K562 (cell line): ENCODE data around the gene PPIP5K2. TPM values are rescaled to one million over a fixed set of nuclear protein-coding genes. Genes with fewer than 3 reads are reported as not detected.

Experiments used
- ATAC-seq: fragments of 200-7000 bp; cut with Tn5 transposase; 3 replicates; pipeline ENCODE4 v1.9.1; 2020; ENCODE audit warnings: moderate library complexity
- BruUV-seq: library from RNA; stranded (reverse); fragments of 400-500 nt; replicated peaks from 2 replicates; lab custom pipeline; 2021; lab: Mats Ljungman, UMichigan
- CTCF ChIA-PET: fragments of 300-600 bp; formaldehyde crosslinking; extraction: SDS; loops from one replicate; lab custom pipeline; 2021; ENCODE audit warnings: low intra/inter-chr PET ratio; lab: Yijun Ruan, JAX
- POLR2A ChIA-PET: fragments of 300-600, 350-650 bp; sonication (Branson Sonifier 250); formaldehyde crosslinking; extraction: SDS; loops from one replicate; lab custom pipeline; 2021; ENCODE audit warnings: antibody characterized with exemption, inconsistent platforms; lab: Yijun Ruan, JAX
- DNase-seq, 4 experiments: peaks; one replicate each; pipeline versions ENCODE4 v3.0.0 to v3.0.0-alpha.2; 2011 to 2018; ENCODE audit warnings: low spot score in 3 of 4, mixed read lengths in 3 of 4; ENCODE audit errors: extremely low read depth in 1 of 4
- FAIRE-seq: peaks from 2 replicates; lab custom pipeline; 2011; peaks lifted over from hg19 to GRCh38; lab: Jason Lieb, UNC
- H2AFZ ChIP-seq: 2 replicates; pipeline ENCODE4 v1.6.0; 2011; ENCODE audit warnings: low read depth, low read length, control low read depth, inconsistent platforms
- H3K27ac ChIP-seq: fragments of 200-600 bp; 3 replicates; pipeline ENCODE4 v1.8.0; 2011; ENCODE audit warnings: low read depth, mild to moderate bottlenecking, control low read depth, inconsistent platforms, low read length, moderate library complexity, mixed read lengths; ENCODE audit errors: extremely low read depth
- H3K27me3 ChIP-seq, 2 experiments: fragments of 300-600 bp in 1 of 2; 2 replicates in 1 of 2; 3 replicates in 1 of 2; pipeline versions ENCODE4 v1.6.0 to v1.8.0; 2011; ENCODE audit warnings: inconsistent platforms in 2 of 2, low read length in 2 of 2, mild to moderate bottlenecking in 1 of 2, mixed read lengths in 1 of 2, moderate library complexity in 1 of 2; ENCODE audit not compliant: control insufficient read depth in 2 of 2, insufficient read depth in 2 of 2
- H3K36me3 ChIP-seq: fragments of 300-600 bp; 3 replicates; pipeline ENCODE4 v1.8.0; 2011; ENCODE audit warnings: mild to moderate bottlenecking, low read length, inconsistent platforms; ENCODE audit not compliant: control insufficient read depth, insufficient read depth
- H3K4me1 ChIP-seq, 2 experiments: fragments of 200-600 bp in 1 of 2; replicated peaks in 1 of 2; 2 replicates in 1 of 2; 3 replicates in 1 of 2; pipeline versions ENCODE4 v1.5.1 to v1.8.0; 2011; ENCODE audit warnings: inconsistent platforms in 2 of 2, low read length in 2 of 2, mild to moderate bottlenecking in 1 of 2, mixed read lengths in 1 of 2, moderate library complexity in 1 of 2; ENCODE audit not compliant: control insufficient read depth in 2 of 2, insufficient read depth in 2 of 2
- H3K4me2 ChIP-seq: 2 replicates; pipeline ENCODE4 v1.6.1; 2011; ENCODE audit warnings: low read length, control low read depth, inconsistent platforms, mixed read lengths; ENCODE audit not compliant: insufficient read depth
- H3K4me3 ChIP-seq: fragments of 200-600 bp; sonication (generic), shearing (Covaris generic); 2 replicates; pipeline ENCODE4 v1.5.1; 2016; ENCODE audit warnings: control low read depth, inconsistent platforms
- H3K79me2 ChIP-seq: fragments of 200-600 bp; 3 replicates; pipeline ENCODE4 v1.8.0; 2011; ENCODE audit warnings: low read length, inconsistent platforms; ENCODE audit not compliant: control insufficient read depth, insufficient read depth
- H3K9ac ChIP-seq, 2 experiments: 2 replicates each; pipeline versions ENCODE4 v1.6.0 to v1.6.1; 2011; ENCODE audit warnings: low read depth in 2 of 2, low read length in 2 of 2, control low read depth in 1 of 2, inconsistent platforms in 1 of 2, mild to moderate bottlenecking in 1 of 2, mixed read lengths in 1 of 2; ENCODE audit not compliant: insufficient read depth in 1 of 2
- H3K9me1 ChIP-seq: one replicate; pipeline ENCODE4 v1.6.0; 2011; ENCODE audit warnings: inconsistent platforms, mild to moderate bottlenecking, low read length, moderate library complexity; ENCODE audit not compliant: control insufficient read depth, insufficient read depth
- H3K9me3 ChIP-seq: replicated peaks from 2 replicates; pipeline ENCODE4 v1.5.1; 2011; ENCODE audit warnings: low read depth, low read length, inconsistent platforms; ENCODE audit not compliant: control insufficient read depth, insufficient read depth
- H4K20me1 ChIP-seq: replicated peaks from 2 replicates; pipeline ENCODE4 v1.6.1; 2011; ENCODE audit warnings: low read length, inconsistent platforms, mixed read lengths; ENCODE audit not compliant: control insufficient read depth, insufficient read depth
- ATF6 ChIP-seq: sonication (generic); formaldehyde crosslinking; IDR thresholded peaks from 2 replicates; pipeline ENCODE4 v1.4.0; 2020; ENCODE audit warnings: mild to moderate bottlenecking, missing genetic modification reagents
- ETV1 ChIP-seq: fragments of 450-650 bp; conservative IDR thresholded peaks from 2 replicates; pipeline ENCODE4 v1.6.1; 2016; ENCODE audit warnings: missing genetic modification characterization, control low read depth, low read depth, missing compliant biosample characterization
- FOXP1 ChIP-seq: sonication (generic); formaldehyde crosslinking; IDR thresholded peaks from 2 replicates; pipeline ENCODE4 v1.8.0; 2022; ENCODE audit warnings: mild to moderate bottlenecking, missing genetic modification reagents
- HMGN3 ChIP-seq: IDR thresholded peaks from 2 replicates; pipeline ENCODE4 v1.6.1; 2011; ENCODE audit warnings: borderline replicate concordance, low read depth, mild to moderate bottlenecking, mixed read lengths, low read length; ENCODE audit not compliant: insufficient read length; ENCODE audit errors: extremely low read depth
- NFATC3 ChIP-seq: fragments of 450-650 bp; IDR thresholded peaks from 2 replicates; pipeline ENCODE4 v1.6.1; 2017; ENCODE audit warnings: mild to moderate bottlenecking
- PCBP1 ChIP-seq: fragments of 200-400 bp; formaldehyde crosslinking; IDR thresholded peaks from 2 replicates; pipeline ENCODE4 v1.6.1; 2018; ENCODE audit warnings: mild to moderate bottlenecking, low read depth, low read length; ENCODE audit not compliant: poor library complexity, severe bottlenecking
- TFAM ChIP-seq: fragments of 250-450 bp; sonication (Bioruptor Pico); conservative IDR thresholded peaks from 2 replicates; pipeline ENCODE4 v1.5.0; 2021; ENCODE audit warnings: mild to moderate bottlenecking, moderate library complexity
- ZNF165 ChIP-seq: fragments of 250-450 bp; sonication (Bioruptor Pico); IDR thresholded peaks from 2 replicates; pipeline ENCODE4 v1.4.0; 2020; ENCODE audit warnings: borderline replicate concordance
- ZNF24 ChIP-seq: fragments of 450-650 bp; IDR thresholded peaks from 2 replicates; pipeline ENCODE4 v1.6.1; 2016
- WGBS: fragments of 100-300 bp; shearing (Covaris generic); methylation state at CpG from one replicate; pipeline ENCODE4 v1.1.6; 2016; ENCODE audit warnings: low coverage, mixed read lengths; ENCODE audit not compliant: insufficient coverage; ENCODE audit errors: missing lambda C conversion rate; 5-methylcytosine and 5-hydroxymethylcytosine counted together
- in situ Hi-C: fragments of 300-500 bp; cut with MboI; formaldehyde crosslinking; loops from 4 replicates; pipeline ENCODE4 v1.15.0; 2018; ENCODE audit warnings: inconsistent platforms, mixed read lengths
- intact Hi-C: fragments of 100-400 bp; cut with micrococcal nuclease; formaldehyde crosslinking; loops from 2 replicates; pipeline ENCODE4 v1.14.2; 2022
- polyA plus RNA-seq, 8 experiments: library from polyadenylated mRNA; depleted of rRNA in 4 of 8; stranded (reverse) in 5 of 8; unstranded in 3 of 8; fragments of >200 nt; fragmentation: Nextera tagmentation in 2 of 8; fragmentation: Illumina TruSeq in 1 of 8; extraction: Ambion mirVana in 2 of 8; extraction: Trizol in 1 of 8; gene quantifications; 2 replicates each; pipeline versions ENCODE4 v1.2.1 to v1.2.3, GENCODE V29; 2011 to 2014; ENCODE audit warnings: inconsistent platforms in 1 of 8, missing spikeins in 1 of 8
- total RNA-seq, 7 experiments: library from RNA; depleted of rRNA in 6 of 7; stranded (reverse); fragments of >200 nt in 6 of 7; fragmentation: Illumina TruSeq in 2 of 7; extraction: Trizol in 2 of 7; gene quantifications; 2 replicates each; pipeline versions ENCODE4 v1.2.1 to v1.2.3, GENCODE V29; 2011 to 2021; ENCODE audit warnings: low replicate concordance in 1 of 7
- TF ChIP-seq, protein P1 (sequence below): fragments of 250-450 bp; sonication (Bioruptor Pico); IDR thresholded peaks from 2 replicates; pipeline ENCODE4 v1.5.0; 2021

The PPIP5K2 gene
- total and polyA plus RNA-seq, 9 of the 15 experiments (the other 6 are each of a cell fraction or from before 2014, with no cell fraction given), result 39.4 to 150 (median 99.1) TPM

- FAIRE-seq, result no peak
- POLR2A ChIA-PET, result interaction anchor here (0.6 kb wide), 1 partner anchor 42 kb away, joined by 3 read pairs; no protein-coding TSS in a partner anchor
- WGBS, result 3% methylated on average over 4 of the region's 4 CpGs
- peaks cover 0 to 4% of the 10 kb centered on the region in 2 experiments; a peak in 2 of 5 replicates for H3K27me3 ChIP-seq
- in situ Hi-C loops (loop anchor here (5.0 kb wide), 1 partner anchor 238 kb away; no protein-coding TSS in a partner anchor), intact Hi-C loops (loop anchor here (10.0 kb wide), 1 partner anchor 100 kb away; no protein-coding TSS in a partner anchor)
- H2AFZ ChIP-seq, result no peak overlapping the region
- DNase-seq, result no peak
- no peaks in the 10 kb centered on the region for H3K9me1 ChIP-seq
- no peaks in the 10 kb centered on the region for H3K36me3 ChIP-seq
- no peak for TF ChIP-seq FOXP1
- no peak for TF ChIP-seq NFATC3
- TF ChIP-seq, protein P1, sequence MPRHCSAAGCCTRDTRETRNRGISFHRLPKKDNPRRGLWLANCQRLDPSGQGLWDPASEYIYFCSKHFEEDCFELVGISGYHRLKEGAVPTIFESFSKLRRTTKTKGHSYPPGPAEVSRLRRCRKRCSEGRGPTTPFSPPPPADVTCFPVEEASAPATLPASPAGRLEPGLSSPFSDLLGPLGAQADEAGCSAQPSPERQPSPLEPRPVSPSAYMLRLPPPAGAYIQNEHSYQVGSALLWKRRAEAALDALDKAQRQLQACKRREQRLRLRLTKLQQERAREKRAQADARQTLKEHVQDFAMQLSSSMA (CRISPR knock-in tag), result no peak
- no peak for TF ChIP-seq ETV1
- no peak for TF ChIP-seq PCBP1
- no peak for TF ChIP-seq ZNF24
- TF ChIP-seq HMGN3, result no peak
- no peak for TF ChIP-seq ATF6 (CRISPR knock-in tag)
- TF ChIP-seq ZNF165 (CRISPR knock-in tag), result no peak
- no peak for TF ChIP-seq TFAM
- H3K27ac ChIP-seq, result no peak overlapping the region
- no peaks in the 10 kb centered on the region for H3K4me1 ChIP-seq
- no peaks in the 10 kb centered on the region for H3K79me2 ChIP-seq
- H4K20me1 ChIP-seq, result no peaks in the 10 kb centered on the region
- no TSS peak for BruUV-seq
- ATAC-seq, result no peak; the same call in 2 of the 3 replicates
- no peak overlapping the region for H3K4me3 ChIP-seq
- no peak overlapping the region for H3K9ac ChIP-seq
- CTCF ChIA-PET, result interaction anchor here (0.7 to 4.2 kb wide), 2 partner anchors 241 to 272 kb away, joined by 3 to 27 read pairs; no protein-coding TSS in a partner anchor
- no peak overlapping the region for H3K4me2 ChIP-seq
- no peaks in the 10 kb centered on the region for H3K9me3 ChIP-seq
These were observed 114.3 kb downstream of the PPIP5K2 start for GRCh38 chr5:103234239-103234975.
